H1 (cell line): ENCODE results near the gene IFT172. TPM values are rescaled to one million over a fixed set of nuclear protein-coding genes. Genes with fewer than 3 reads are reported as not detected.

Experiments used
- polyA plus RNA-seq, 7 experiments: library from polyadenylated mRNA; depleted of rRNA in 3 of 7; stranded (reverse) in 5 of 7; unstranded in 2 of 7; fragments of >200 nt in 5 of 7; fragments of 200-250 nt in 2 of 7; gene quantifications; 1 replicate in 5 of 7; 2 replicates in 1 of 7; 4 replicates in 1 of 7; pipeline versions ENCODE4 v1.2.1 to v1.2.3, GENCODE V29; 2011 to 2013; ENCODE audit warnings: missing spikeins in 2 of 7, mixed read lengths in 2 of 7
- total RNA-seq: library from RNA; stranded (reverse); fragmentation: NEBNext Ultra II Directional; extraction: Animal tissue kit (Norgen Biotek cat#: 25700); gene quantifications from 2 replicates; pipeline ENCODE4 v1.2.1, GENCODE V29; 2021
- TF ChIP-seq, protein P1 (sequence below), 3 experiments: IDR thresholded peaks; 1 replicate in 2 of 3; 2 replicates in 1 of 3; pipeline versions ENCODE4 v1.5.1 to v1.6.1; 2011; ENCODE audit warnings: low read length in 3 of 3, mild to moderate bottlenecking in 3 of 3, inconsistent platforms in 2 of 3, low read depth in 1 of 3, moderate library complexity in 1 of 3; ENCODE audit not compliant: insufficient read depth in 1 of 3; ENCODE audit errors: control extremely low read depth in 1 of 3

Gene IFT172
- total and polyA plus RNA-seq, 2 of the 8 experiments (the other 6 are each of a cell fraction or from before 2014, with no cell fraction given) = 13.5 to 14.0 TPM

DNA sequence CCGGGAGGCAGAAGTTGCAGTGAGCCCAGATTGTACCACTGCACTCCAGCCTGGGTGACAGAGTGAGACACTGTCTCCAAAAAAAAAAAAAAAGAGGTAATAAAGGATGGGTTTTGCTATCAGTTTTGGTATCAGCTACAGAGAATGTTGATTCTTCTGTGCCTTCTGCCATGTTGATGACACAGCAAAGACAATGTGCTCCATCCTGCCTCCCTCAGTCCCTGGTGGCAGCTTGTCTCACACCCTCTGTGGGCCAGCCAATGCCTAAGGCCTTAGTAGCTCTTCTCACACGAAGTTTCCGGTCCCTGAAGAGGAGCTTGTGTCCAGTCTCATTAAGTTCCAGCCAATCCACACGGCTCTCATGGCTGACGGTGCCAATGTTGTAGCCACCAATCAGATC lies 17.6 kb downstream of the IFT172 start (continued):
- TF ChIP-seq, protein P1, sequence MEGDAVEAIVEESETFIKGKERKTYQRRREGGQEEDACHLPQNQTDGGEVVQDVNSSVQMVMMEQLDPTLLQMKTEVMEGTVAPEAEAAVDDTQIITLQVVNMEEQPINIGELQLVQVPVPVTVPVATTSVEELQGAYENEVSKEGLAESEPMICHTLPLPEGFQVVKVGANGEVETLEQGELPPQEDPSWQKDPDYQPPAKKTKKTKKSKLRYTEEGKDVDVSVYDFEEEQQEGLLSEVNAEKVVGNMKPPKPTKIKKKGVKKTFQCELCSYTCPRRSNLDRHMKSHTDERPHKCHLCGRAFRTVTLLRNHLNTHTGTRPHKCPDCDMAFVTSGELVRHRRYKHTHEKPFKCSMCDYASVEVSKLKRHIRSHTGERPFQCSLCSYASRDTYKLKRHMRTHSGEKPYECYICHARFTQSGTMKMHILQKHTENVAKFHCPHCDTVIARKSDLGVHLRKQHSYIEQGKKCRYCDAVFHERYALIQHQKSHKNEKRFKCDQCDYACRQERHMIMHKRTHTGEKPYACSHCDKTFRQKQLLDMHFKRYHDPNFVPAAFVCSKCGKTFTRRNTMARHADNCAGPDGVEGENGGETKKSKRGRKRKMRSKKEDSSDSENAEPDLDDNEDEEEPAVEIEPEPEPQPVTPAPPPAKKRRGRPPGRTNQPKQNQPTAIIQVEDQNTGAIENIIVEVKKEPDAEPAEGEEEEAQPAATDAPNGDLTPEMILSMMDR (IDR thresholded peaks at IDR 0.05; ENCODE audit: control extremely low read depth in 1 of 3, insufficient read depth in 1 of 3, low read depth in 1 of 3, low read length in 3 of 3) = no peak
